Measurements from ENCODE around the gene ZBED4. TPM values are rescaled to one million over a fixed set of nuclear protein-coding genes. Genes with fewer than 3 reads are reported as not detected.

The ZBED4 gene
- total and polyA plus RNA-seq, 2 of the 13 experiments (the other 11 are each of a cell fraction or from before 2014, with no cell fraction given), result 5.4 to 9.6 TPM

DNA sequence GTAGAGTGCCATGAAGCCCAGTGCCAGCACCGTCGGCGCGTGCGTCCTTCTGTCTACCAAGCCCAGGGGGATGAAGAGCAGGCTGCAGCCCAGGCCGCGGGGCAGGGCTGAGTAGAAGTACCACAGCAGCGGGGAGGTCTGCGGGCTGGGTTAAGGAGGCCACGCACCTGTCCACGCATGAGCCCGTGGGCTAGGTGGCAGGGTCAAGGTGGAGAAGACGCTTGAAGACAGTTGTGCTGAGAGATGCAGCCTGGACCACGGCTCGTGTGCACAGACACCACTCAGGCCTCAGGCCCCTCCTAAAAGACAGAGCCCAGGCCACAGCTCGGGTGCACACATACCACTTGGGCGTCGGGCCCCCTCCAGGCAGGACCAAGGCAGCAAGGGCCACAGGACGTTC is 54.2 kb downstream of the ZBED4 start:
- Histone ChIP-seq H4K20me1 (ENCODE audit: insufficient read depth, low read length) (no peaks in the 10 kb centered on the region), H3K4me1 (ENCODE audit: insufficient read depth, low read length) (peaks cover 12% of the 10 kb centered on the region), H3K36me3 (replicated peaks in 1 of 2; ENCODE audit: control insufficient read depth in 1 of 2, insufficient read depth in 2 of 2, low read length in 2 of 2) (peaks cover 7 to 36% of the 10 kb centered on the region in 2 experiments; a peak in 4 of 5 replicates), H3K79me2 (ENCODE audit: insufficient read depth, low read length) (no peaks in the 10 kb centered on the region), H3K9me3 (ENCODE audit: low read length) (no peaks in the 10 kb centered on the region), H2AFZ (ENCODE audit: low read length) (no peak overlapping the region), H3K27me3 (ENCODE audit: control insufficient read depth in 1 of 2, insufficient read depth in 2 of 2, low read length in 2 of 2) (no peaks in the 10 kb centered on the region), H3K9ac (ENCODE audit: insufficient read depth, low read depth, low read length) (no peak overlapping the region), H3K27ac (ENCODE audit: extremely low read length, insufficient read depth, low read length) (no peak overlapping the region), H3K4me2 (ENCODE audit: low read depth, low read length) (no peak overlapping the region), H3K4me3 (replicated peaks in 1 of 3; ENCODE audit: insufficient read depth in 1 of 3, low read depth in 2 of 3, low read length in 3 of 3) (no peak overlapping the region)
- no peak for ATAC-seq
- POLR2A ChIA-PET, result no interaction called here
- CTCF ChIA-PET (ENCODE audit: low intra/inter-chr PET ratio, low total read pairs), result no interaction called here
- TF ChIP-seq TCF12 (IDR thresholded peaks at IDR 0.05) (no peak), TCF12 (CRISPR knock-in tag; IDR thresholded peaks at IDR 0.05) (no peak), PCBP2 (optimal IDR thresholded peaks at IDR 0.05; ENCODE audit: low read depth, low read length, poor library complexity, severe bottlenecking) (no peak), CREM (IDR thresholded peaks at IDR 0.05) (no peak), CREM (CRISPR knock-in tag; IDR thresholded peaks at IDR 0.05) (no peak), THAP11 (CRISPR knock-in tag; IDR thresholded peaks at IDR 0.05) (no peak)
- TF ChIP-seq, protein P1, sequence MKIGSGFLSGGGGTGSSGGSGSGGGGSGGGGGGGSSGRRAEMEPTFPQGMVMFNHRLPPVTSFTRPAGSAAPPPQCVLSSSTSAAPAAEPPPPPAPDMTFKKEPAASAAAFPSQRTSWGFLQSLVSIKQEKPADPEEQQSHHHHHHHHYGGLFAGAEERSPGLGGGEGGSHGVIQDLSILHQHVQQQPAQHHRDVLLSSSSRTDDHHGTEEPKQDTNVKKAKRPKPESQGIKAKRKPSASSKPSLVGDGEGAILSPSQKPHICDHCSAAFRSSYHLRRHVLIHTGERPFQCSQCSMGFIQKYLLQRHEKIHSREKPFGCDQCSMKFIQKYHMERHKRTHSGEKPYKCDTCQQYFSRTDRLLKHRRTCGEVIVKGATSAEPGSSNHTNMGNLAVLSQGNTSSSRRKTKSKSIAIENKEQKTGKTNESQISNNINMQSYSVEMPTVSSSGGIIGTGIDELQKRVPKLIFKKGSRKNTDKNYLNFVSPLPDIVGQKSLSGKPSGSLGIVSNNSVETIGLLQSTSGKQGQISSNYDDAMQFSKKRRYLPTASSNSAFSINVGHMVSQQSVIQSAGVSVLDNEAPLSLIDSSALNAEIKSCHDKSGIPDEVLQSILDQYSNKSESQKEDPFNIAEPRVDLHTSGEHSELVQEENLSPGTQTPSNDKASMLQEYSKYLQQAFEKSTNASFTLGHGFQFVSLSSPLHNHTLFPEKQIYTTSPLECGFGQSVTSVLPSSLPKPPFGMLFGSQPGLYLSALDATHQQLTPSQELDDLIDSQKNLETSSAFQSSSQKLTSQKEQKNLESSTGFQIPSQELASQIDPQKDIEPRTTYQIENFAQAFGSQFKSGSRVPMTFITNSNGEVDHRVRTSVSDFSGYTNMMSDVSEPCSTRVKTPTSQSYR (CRISPR knock-in tag; IDR thresholded peaks at IDR 0.05; ENCODE audit: borderline replicate concordance), result no peak
- TF ChIP-seq, protein P2, sequence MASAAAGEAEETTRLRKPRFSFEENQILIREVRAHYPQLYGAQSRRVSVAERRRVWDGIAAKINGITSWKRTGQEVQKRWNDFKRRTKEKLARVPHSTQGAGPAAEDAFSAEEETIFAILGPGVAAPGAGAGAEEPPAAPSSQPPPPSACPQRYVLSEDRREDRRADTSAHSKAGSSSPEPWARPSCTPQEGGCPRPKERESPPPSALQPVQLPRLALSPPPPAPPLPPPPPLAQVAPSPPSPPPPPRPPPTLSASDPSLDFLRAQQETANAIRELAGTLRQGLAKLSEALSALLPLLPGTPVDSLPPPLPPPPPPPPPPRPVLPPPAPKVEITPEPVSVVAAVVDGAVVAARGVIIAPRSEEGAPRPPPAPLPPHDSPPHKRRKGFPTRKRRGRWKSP (CRISPR knock-in tag; IDR thresholded peaks at IDR 0.05), result no peak
- in situ Hi-C loops (cut with HindIII; ENCODE audit: extremely low pct_ligation_motif_present, low pct_unique_long_range_greater_than_20kb), result no loop called here
- intact Hi-C loops (cut with micrococcal nuclease; ENCODE audit: unreplicated experiment), result no loop called here
- 98% methylated on average over 14 of the region's 19 CpGs for WGBS (ENCODE audit: low lambda C conversion rate)
- no TSS peak for BruUV-seq (replicated peaks)
- FAIRE-seq, result no peak
- DNase-seq (ENCODE audit: low spot score), result no peak

Data from HepG2 (cell line).